Kidney epithelial cell (primary cell): ENCODE data around the gene SAMD15. TPM values are rescaled to one million over a fixed set of nuclear protein-coding genes. Genes with fewer than 3 reads are reported as not detected.

Experiments
- DNase-seq: peaks from one replicate; pipeline ENCODE4 v3.0.0-alpha.2; 2010; ENCODE audit warnings: low read depth
- H3K27me3 ChIP-seq: 2 replicates; pipeline ENCODE4 v1.6.0; 2011; ENCODE audit warnings: low read length; ENCODE audit not compliant: control insufficient read depth, insufficient read depth
- H3K36me3 ChIP-seq: 2 replicates; pipeline ENCODE4 v1.5.1; 2011; ENCODE audit warnings: low read length; ENCODE audit not compliant: control insufficient read depth, insufficient read depth
- H3K4me3 ChIP-seq: 2 replicates; pipeline ENCODE4 v1.5.1; 2011; ENCODE audit warnings: low read depth, mild to moderate bottlenecking, control low read depth, low read length
- CTCF ChIP-seq: IDR thresholded peaks from 2 replicates; pipeline ENCODE4 v1.5.1; 2011; ENCODE audit warnings: mild to moderate bottlenecking, moderate library complexity, low read length, control low read depth, inconsistent platforms; ENCODE audit not compliant: insufficient read depth, poor library complexity, severe bottlenecking
- total RNA-seq: library from RNA; depleted of rRNA; stranded (reverse); fragments of >200 nt; gene quantifications from 2 replicates; pipeline ENCODE4 v1.2.3, GENCODE V29; 2015

SAMD15 gene
- total RNA-seq, 1 donor from 2014 or later: 15.5 TPM

DNA sequence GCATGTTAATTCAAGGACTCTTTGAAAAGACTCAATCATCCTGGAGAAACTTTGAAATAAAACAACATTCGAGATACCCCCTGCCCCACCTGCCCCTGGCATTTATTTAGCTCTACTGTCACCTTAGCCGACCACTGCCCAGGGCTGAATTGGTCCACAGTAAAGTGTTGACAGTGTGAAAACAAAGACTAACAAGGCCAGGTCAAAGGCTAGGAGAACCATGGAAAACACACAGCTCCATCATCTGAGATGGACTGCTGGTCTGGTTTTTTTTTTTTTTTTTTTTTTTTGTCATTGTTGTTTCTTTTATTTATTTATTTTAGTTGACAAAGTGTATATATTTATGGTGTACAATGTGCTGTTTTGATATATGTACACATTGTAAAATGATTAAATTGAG is 30.7 kb upstream of the SAMD15 start:
- Histone ChIP-seq H3K27me3 (no peaks in the 10 kb centered on the region), H3K36me3 (peaks cover 3% of the 10 kb centered on the region), H3K4me3 (no peak overlapping the region)
- TF ChIP-seq CTCF: no peak
- DNase-seq: no peak

DNA sequence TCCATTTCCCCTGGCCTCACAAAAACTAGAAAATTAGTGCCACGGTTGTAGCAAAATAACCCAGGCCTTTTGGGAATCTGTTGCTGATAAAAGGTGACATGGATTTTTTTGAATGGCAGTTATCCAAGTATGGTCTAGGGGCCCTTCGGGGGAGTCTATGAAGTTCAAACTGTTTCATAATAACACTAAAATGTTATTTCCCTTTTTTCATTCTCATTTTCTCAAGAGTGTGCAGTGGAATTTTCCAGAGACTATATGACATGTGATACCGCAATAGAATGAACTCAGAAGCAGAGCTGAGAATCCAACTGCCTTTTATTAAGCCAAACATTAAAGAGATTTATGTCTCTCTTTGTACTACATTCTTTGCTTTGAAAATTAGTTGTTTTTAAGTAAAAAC is 29.4 kb upstream of the SAMD15 start:
- no peak overlapping the region for H3K4me3 ChIP-seq
- H3K36me3 ChIP-seq: no peaks in the 10 kb centered on the region
- DNase-seq: no peak
- no peaks in the 10 kb centered on the region for H3K27me3 ChIP-seq
- TF ChIP-seq CTCF: no peak

- no peak for DNase-seq
- H3K27me3 ChIP-seq: no peaks in the 10 kb centered on the region
- no peak for TF ChIP-seq CTCF
- H3K36me3 ChIP-seq: no peaks in the 10 kb centered on the region
- no peak overlapping the region for H3K4me3 ChIP-seq
These were observed 23.6 kb upstream of the SAMD15 start for GRCh38 chr14:77353469-77354141.

- Histone ChIP-seq H3K4me3 (no peak overlapping the region), H3K27me3 (no peaks in the 10 kb centered on the region), H3K36me3 (no peaks in the 10 kb centered on the region)
- DNase-seq: no peak
- no peak for TF ChIP-seq CTCF
These were observed 21.4 kb upstream of the SAMD15 start for GRCh38 chr14:77355811-77356210.

- no peak overlapping the region for H3K4me3 ChIP-seq
- TF ChIP-seq CTCF: no peak
- DNase-seq: no peak
- no peaks in the 10 kb centered on the region for H3K27me3 ChIP-seq
- no peaks in the 10 kb centered on the region for H3K36me3 ChIP-seq
These were observed 20.3 kb upstream of the SAMD15 start for GRCh38 chr14:77356899-77357298.

GRCh38 chr14:77359626-77360025 is 17.6 kb upstream of the SAMD15 start:
- no peak for DNase-seq
- Histone ChIP-seq H3K4me3 (no peak overlapping the region), H3K27me3 (no peaks in the 10 kb centered on the region), H3K36me3 (no peaks in the 10 kb centered on the region)
- TF ChIP-seq CTCF: no peak
